Articular chondrocyte of knee joint (primary cell): ENCODE measurements around the gene TTC6. TPM values are rescaled to one million over a fixed set of nuclear protein-coding genes. Genes with fewer than 3 reads are reported as not detected.

Experiments used
- total RNA-seq: library from RNA; depleted of rRNA; stranded (reverse); fragments of >200 nt; gene quantifications from 2 replicates; pipeline ENCODE4 v1.2.3, GENCODE V29; 2012

TTC6 gene
- under 0.01 TPM in 1 of 2 replicates, not detected in the other for total RNA-seq

GRCh38 chr14:37594971-37595808 lies at the start of gene TTC6, which contains the start of gene FOXA1:
Gene TTC6, plus strand, starts transcription at chr14:37595629. Its CDS starts 26,436 bp downstream, at chr14:37622065.
Gene FOXA1, minus strand, starts transcription at chr14:37595249. Its CDS starts 277 bp downstream, at chr14:37594972.

Other genes with a start within 250 kb of the TTC6 start
- gene FOXA1, start 380 bp upstream of the TTC6 start, total RNA-seq = 0.11 TPM in 1 of 2 replicates, not detected in the other